Stimulated activated CD4-positive, alpha-beta T cell treated with anti-CD3 and anti-CD28 coated beads, TNF-alpha, amount 100 ng/mL, for 1 hour (primary cell): ENCODE results near the gene RHO.
"Not testable (repeated sequence)": the region's sequence is repeated elsewhere in the genome, so short reads cannot be mapped to it uniquely, and the experiment has no call there.

ENCODE experiments used
- DNase-seq, 3 donors: peaks; one replicate each; pipeline ENCODE4 v3.0.0-alpha.2; 2020; ENCODE audit warnings: low read depth in 3 of 3, low spot score in 1 of 3

The RHO gene

DNA sequence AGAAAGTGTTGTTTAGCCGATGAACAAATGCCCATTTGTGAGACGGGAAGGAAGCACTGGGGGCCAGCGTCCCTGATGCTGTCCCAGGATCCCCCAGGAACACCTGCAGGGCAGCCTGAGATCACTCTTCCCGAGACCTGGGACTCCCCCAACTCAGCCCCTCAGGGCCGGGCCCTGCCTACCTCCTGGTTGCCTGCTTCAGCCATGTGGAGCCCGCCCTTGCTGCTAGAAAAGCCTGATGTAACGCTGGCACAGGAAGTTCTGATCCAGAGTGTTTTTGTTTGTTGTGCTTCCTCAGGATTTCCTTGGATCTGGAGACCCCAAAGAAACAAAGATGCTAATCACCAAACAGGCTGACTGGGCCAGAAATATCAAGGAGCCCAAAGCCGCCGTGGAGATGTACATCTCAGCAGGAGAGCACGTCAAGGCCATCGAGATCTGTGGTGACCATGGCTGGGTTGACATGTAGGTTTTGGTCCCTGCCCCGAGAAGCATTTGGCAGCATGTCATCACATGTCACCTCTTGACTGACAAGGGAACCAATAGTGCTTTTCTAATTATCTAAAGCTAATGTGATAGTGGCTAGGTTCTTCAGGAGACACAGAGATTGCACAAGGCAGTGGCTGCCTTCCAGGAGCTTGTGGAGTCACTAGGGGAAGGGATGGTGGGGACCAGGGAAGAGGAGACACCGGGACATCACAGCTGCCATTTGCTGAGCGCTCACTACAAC lies 28.7 kb upstream of the RHO start:
- not testable (repeated sequence) for DNase-seq

DNA sequence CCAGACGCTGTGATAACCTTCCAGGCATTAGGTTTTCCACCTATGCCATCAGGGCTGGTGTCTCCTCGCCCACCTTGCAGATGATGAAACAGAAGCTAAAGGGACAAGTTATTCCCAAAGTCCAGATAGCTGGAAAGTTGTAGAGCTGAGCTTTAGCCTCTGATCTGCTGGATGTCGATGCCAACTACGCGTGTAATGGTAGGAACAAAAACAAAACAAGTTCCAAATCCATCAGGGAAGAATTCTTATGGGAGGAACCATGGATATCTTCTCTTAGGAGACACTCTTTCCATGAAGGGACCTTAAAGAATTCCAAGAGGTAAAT lies 28.1 kb upstream of the RHO start:
- DNase-seq = no peak

DNA sequence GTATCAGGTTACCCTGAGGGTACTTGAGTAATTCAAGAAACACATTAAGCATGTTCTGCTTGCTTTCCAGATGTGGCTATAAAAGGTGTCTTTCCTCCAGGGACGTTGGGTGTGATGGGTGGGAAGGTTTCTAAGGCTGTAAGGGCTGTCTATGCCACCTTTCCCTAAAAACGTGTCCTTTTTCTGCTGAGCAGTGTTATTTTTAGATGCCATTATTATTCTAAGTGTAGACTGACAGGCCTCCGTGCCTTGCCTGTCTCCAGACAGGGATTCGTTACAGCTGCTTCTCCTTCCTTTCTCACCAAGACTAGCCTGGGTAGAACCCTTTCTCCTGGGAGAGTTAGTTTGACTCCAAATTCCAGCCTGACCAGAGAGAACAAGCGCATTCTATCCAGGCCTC lies 26.8 kb upstream of the RHO start:
- no peak for DNase-seq

DNA sequence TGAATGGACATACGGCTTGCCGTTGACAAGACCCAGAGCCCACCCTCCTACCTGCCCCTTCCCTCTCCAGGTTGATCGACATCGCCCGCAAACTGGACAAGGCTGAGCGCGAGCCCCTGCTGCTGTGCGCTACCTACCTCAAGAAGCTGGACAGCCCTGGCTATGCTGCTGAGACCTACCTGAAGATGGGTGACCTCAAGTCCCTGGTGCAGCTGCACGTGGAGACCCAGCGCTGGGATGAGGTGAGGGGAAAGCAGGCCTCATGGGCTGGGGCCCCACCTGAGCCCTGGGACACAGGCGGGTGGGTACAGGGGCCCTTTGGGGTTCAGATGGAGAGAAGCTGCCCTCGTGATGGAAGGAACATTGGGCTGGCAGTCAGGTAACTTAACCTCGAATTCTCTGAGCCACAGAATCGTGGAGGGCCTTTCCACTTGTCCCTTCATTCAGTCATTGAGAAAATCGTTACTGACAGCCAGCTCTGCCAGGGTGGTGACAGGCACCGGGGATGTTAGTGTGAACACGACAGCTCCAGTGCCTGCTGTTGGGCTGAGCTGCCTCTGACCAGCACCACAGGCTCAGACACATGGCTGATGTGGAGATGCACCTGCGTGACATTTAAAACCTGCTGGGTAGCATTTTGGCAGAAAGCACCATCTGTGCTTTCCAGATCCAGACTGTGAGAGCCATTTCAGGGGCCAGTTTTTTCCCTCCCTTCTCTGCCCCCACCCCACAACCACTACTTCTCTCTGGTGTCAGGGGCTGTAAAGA lies 25.6 kb upstream of the RHO start:
- DNase-seq = no peak

DNA sequence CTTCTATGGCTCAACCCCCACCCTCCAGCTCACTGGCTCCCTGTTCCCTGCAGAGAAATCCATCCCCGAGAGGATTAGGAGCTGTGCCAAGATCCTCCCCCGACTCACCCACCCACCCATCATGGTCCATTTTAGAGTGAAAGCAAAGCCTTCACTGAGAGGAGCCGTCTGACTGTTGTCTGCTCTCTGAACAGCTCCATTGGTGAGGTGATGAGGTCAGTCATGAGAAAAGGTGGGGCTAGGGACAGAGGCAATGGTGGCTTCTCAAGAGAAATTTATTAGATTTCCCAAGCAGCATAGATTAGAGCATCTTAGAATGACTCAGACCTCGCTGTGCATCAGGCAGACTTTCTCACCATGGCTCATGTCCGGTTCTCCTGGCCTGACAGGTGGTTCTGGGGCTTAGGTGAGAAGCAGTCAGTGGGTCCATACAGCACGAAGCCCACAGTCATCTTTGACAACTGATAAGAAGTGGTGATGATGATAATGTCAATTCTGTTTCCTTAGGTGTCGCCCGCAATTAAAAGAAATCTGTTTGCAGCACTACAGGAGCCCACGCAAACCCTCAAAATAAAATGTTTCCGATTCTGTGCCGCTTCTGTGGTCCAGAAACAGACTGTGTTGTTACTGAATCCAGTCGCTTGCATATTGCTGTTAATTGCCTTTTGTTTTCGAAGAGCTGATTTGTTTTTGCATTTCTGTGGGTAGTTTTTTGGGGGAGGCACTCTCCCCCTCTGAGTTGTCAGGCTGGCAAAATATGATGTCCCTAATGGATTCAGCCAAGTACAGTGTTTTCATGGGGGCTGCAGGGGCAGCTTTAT lies 24.8 kb upstream of the RHO start:
- no peak for DNase-seq

DNA sequence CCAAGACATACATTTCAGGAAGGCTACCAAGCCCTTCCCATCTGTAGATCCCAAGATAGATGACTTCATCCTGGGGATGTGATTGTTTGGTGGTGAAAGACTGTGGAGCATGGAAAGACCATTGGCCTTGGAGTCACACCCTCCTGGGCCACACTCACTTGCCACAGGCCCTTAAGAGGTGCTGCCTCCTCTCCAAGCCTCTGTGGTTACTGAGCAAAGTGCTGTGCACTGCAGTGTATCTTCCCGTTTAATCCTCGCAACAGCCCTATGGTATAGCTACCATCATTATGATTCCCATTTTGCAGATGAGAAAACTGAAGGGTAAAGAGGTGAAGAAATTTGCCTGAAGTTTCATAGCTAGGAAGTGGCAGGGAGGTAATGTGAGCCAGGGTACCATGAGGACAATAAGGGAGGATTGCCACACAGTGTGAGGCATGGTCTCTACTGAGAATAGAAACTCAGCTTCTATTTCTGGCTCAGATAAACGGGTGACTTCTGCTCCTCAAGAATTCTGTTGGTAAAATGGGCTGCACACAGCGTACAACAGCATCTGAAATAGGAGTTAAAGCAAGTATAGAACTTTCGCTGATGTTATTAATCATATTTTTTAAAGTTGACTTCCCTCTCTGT lies 23.9 kb upstream of the RHO start:
- DNase-seq = no peak

DNA sequence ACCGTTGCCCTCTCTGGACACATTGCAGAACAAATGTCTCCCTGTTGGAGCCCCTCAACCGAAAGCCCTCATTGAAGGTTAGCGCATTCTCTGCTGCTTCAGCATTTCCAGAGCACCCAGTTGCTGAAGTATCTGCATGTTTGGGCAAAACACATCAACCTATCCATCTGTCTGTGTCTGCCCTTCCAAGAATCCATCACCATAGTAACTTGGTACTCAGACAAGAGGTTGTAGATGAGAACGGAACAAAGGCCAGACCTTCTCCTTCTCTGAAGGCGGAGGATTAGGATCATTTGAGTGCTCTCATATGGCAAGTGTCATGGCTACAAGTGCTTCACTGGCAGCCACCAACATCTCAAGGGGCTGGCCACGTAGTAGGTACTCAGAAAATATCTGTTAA lies 23.1 kb upstream of the RHO start:
- no peak for DNase-seq

DNA sequence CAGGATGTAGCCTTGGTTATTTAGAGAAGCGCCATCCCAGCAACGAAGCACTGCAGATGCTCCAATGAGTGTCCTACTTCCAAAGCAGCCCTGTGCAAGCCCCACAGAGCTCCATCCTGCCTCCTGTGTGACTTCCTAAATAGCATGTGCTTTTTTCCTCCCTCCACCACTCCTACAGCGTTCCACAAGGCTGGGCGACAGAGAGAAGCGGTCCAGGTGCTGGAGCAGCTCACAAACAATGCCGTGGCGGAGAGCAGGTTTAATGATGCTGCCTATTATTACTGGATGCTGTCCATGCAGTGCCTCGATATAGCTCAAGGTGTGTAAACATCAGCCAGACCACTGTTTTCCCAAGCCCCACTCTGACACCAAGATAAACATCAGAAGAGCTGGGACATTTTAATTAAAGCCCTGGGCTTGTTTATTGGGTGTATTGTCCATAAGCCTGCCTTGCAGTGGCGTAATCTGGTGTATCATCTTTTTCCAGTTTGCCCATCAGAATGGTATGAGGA lies 22.2 kb upstream of the RHO start:
- DNase-seq = no peak

DNA sequence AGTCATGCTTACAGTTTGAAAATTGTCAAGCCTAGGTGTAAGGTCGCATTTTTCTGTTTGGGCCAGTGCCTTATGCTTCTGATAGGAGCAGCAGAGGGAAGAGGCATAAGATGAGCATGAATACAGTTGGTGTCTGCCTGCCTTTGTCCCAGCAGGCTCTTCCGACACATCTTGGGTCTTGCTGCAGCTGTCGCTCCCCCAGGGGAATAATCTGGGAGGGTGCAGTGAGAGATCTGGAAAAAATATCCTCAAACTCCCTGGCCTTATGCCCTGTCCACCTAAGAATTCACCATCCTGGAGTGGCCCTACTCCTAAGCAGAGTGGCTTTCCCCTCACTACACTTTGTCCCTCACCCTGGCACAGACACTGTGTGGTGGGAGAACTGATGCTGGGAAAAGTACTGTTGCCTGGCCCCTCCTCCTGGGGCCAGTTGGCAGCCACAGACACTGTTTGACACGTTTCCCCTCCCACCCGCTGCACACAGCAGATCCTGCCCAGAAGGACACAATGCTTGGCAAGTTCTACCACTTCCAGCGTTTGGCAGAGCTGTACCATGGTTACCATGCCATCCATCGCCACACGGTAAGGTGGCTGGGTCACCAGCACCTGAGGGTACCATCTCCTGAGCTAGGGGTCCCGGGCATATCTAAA lies 21.1 kb upstream of the RHO start:
- no peak for DNase-seq

DNA sequence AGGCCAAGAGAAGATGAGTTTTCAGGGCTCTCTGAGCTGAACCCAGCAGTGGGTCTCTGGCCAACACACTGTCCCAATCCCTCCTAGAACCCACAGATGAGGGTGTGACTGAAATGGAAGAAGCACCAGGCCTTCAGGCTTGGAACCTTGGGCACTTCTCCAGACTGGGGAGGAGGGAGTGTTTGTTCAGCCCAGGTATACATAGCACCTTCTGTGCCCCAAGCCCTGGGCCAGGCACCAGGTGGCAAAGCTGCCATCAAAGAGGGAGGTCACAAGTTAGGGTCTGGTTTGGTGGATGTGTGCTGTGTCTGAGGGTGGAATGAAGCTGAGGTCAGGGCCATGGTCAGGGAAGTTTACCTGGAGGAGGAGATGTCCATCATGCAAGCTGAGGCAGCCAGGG lies 15.8 kb upstream of the RHO start:
- no peak for DNase-seq

DNA sequence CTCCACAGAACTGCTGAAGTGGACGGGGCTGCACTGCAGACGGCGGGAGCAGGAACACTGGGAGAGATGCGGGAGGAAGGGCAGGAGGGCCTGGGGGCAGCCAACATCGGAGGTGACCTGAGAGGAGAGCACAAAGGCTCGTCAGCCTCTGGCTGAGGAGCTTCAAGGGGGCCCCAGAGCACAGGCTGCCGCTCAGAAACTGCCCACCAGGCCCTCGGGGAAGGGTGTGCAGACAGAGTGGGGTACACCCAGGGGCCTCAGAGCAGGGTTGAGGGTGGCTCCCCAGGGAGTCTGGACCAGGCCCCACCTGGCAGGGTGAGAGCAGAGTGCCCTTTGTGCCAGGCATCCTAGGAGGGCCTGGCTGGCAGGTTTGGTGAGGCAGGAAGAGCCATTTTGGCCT lies 14.7 kb upstream of the RHO start:
- DNase-seq = no peak

DNA sequence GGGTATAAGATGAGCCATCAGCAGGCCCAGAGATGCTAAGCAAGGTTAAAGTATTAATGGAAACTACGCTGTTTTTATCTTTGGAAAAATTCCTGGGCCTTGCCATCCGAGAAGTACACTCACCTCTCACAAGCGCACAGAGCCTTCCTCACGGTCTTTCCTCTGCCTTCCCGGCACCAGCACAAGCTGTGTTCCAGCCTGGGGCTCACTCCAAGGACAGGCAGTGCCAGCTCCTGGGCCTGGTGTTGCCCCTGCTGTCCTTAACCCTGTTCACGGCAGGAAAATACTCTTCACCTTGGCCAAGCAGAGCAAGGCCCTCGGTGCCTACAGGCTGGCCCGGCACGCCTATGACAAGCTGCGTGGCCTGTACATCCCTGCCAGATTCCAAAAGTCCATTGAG lies 14.3 kb upstream of the RHO start:
- no peak for DNase-seq

DNA sequence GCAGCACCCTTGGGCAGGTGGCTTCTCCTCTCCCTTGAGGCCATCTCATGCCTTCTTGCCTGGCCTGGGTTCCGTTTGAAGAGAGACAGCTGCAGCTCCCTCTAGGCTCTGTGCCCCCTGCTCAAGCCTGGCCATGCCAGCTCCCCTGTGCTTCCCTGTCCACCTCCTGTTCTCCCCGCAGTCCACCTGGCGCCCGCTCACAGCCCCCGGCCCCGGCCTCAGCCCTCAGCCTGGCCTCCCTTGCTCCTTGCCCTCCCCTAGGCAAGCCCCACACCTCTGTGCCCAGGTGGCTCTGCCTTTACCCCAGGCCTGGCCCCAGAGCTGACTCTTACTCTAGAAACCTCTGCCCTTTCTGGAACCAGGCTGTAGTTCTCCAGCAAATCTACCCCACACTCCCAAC lies 13.9 kb upstream of the RHO start:
- DNase-seq = no peak

DNA sequence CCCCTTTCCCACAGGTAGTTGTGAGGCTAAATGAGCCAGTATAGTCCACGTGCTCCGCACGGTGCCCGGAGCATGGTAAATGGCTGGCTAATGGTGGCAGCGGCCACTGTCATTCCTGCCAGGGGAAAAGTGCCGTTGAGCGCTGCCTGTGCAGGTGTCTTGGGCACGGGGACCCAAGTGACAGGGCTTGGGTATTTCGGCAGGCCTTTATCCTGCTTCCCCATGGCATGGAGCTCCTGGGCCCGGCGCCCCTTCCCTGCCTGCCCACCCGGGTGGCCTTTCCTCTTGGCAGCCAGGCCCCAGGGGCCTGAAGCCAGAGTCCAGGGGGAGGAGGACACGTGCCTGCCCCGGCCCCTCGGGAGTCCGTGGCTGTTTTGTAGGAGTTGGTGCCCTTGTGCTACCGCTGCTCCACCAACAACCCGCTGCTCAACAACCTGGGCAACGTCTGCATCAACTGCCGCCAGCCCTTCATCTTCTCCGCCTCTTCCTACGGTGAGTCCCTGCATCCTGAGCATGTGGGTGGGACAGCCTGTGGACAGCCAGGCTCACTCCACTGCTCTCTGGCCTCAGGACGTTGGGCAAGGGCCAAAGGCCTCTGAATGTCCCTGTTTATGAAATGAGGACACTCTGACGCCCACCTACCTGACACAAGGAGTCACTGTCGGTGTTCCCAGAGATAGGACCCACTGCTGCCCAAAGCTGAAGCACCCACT lies 13.2 kb upstream of the RHO start:
- not testable (repeated sequence) for DNase-seq

DNA sequence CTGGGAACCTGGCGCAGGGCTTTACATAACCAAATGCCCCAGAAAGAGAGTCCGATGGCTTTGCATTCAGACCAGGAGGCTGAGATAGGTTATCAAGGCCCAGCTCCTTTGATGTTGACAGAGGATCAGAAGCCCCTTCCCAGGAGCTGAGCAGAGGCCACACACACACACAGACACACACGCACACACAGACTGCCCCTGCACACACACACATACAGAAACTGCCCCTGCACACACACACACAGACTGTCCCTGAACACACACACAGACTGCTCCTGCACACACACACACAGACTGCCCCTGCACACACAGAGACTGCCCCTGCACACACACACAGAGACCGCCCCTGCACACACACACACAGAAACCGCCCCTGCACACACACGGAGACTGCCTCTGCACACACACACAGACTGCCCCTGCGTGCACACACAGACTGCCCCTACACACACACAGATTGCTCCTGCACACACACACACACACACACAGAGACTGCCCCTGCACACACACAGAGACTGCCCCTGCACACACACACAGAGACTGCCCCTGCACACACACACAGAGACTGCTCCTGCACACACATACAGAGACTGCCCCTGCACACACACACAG lies 12.5 kb upstream of the RHO start:
- not testable (repeated sequence) for DNase-seq

DNA sequence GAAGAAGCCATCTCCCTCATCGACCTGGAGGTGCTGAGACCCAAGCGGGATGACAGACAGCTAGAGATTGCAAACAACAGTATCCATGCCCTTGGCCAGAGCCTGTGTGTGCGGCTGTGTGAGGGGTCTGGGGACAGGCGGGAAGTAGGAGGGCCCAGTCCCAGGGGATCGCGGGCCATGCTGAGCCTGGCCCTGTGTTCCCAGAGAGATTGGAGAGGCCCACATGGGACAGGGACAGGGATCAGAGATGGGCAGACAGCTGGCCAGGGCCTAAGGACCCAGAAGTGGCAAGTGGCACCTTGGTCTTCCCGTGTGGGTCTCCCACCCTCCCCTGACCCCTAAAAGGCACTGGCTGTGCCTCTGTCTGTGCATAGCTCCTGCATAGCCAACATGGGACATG lies 10.9 kb upstream of the RHO start:
- DNase-seq = no peak

DNA sequence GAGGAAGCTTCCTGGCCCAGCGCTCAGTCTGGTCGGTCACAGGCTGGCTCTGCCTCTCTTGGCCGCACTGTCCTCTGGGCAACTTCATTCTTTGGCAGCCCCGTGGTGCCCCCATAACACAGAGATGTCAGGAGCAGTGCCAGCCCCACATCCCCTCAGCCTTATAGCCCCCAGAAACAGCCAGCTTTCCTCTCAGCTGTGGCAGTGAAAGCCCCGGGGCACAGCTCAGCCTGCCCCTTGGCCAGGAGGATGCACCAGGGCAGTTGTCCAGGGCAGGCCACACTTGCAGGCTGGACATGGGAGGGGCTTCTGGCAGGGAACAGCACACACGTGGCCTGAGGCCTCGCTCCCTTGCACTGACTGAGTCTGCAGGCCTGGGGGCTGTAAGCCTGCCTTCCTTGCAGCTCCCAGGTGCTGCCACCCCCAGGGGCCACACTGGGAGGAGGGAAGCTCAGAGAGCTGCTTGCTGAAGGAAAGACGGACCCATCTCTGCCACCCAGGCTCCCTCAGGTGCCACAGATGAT lies 10.3 kb upstream of the RHO start:
- no peak for DNase-seq

DNA sequence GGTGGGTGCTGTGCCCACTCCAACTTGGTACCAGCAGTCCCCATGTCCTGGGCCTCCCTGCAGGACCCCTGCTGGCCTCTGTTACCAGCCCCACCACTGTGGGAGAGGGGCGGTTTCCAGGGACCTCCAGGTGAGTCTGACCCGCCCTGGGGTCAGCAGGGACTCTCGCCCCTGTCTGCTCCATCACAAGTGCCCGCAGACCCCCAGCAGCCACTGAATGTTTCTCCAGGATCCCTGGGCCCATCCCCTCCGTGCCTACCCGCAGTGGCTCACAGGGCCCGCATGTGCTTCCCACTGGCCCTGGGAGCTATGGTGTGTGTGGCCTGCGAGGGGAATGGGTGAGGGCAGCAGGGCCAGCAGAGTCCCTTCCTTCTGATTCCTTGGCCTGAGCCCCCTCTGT lies 9.9 kb upstream of the RHO start:
- no peak for DNase-seq

DNA sequence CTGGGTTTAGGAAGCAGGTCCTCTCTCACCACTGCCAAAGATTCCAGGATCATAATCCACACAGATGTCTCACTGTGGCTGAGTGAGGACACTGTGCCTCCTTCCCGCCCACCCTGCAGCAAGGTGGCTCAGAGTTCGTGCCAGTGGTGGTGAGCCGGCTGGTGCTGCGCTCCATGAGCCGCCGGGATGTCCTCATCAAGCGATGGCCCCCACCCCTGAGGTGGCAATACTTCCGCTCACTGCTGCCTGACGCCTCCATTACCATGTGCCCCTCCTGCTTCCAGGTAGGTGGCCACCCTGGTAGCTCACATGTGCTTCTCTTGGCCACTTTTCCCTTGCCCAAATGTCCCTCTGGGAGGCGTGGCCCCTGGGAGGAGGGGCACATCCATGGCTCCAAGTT lies 9.0 kb upstream of the RHO start:
- DNase-seq = no peak
